SK-N-SH (cell line): ENCODE data around the gene PNPLA2. TPM values are rescaled to one million over a fixed set of nuclear protein-coding genes. Genes with fewer than 3 reads are reported as not detected.

Experiments used
- CTCF ChIA-PET: fragments of 300-600, 350-600 bp; formaldehyde crosslinking; extraction: SDS; loops from one replicate; lab custom pipeline; 2021; lab: Yijun Ruan, JAX
- POLR2A ChIA-PET: fragments of 350-600 bp; sonication (Branson Sonifier 250); formaldehyde crosslinking; extraction: SDS; loops from one replicate; lab custom pipeline; 2020; ENCODE audit warnings: antibody characterized with exemption, inconsistent platforms; lab: Yijun Ruan, JAX
- DNase-seq: peaks from one replicate; pipeline ENCODE4 v3.0.0; 2012
- H2AFZ ChIP-seq: fragments of 200-600 bp; sonication (generic); 2 replicates; pipeline ENCODE4 v1.8.1; 2016; ENCODE audit warnings: antibody characterized with exemption, mild to moderate bottlenecking, low read depth
- H3F3A ChIP-seq: fragments of 200-600 bp; sonication (generic); replicated peaks from 2 replicates; pipeline ENCODE3; 2016; ENCODE audit warnings: antibody characterized with exemption, mild to moderate bottlenecking; ENCODE audit not compliant: insufficient read depth
- H3K27ac ChIP-seq, 2 experiments: fragments of 200-500 bp in 1 of 2; fragments of 200-600 bp in 1 of 2; sonication (Bioruptor generic) in 1 of 2; sonication (generic), shearing (Covaris generic) in 1 of 2; 2 replicates each; pipeline versions ENCODE4 v1.5.1 to v1.6.1; 2014 to 2016; ENCODE audit warnings: low read depth in 2 of 2, inconsistent platforms in 1 of 2, low read length in 1 of 2, mild to moderate bottlenecking in 1 of 2, mixed read lengths in 1 of 2
- H3K27me3 ChIP-seq: fragments of 200-600 bp; sonication (generic), shearing (Covaris generic); 2 replicates; pipeline ENCODE4 v1.6.1; 2016; ENCODE audit warnings: mixed run types; ENCODE audit not compliant: insufficient read depth
- H3K36me3 ChIP-seq, 2 experiments: fragments of 200-500 bp in 1 of 2; fragments of 200-600 bp in 1 of 2; sonication (Bioruptor generic) in 1 of 2; sonication (generic) in 1 of 2; replicated peaks in 1 of 2; 2 replicates each; pipeline versions ENCODE3 to v1.5.1; 2014 to 2016; ENCODE audit warnings: low read length in 1 of 2, mild to moderate bottlenecking in 1 of 2; ENCODE audit not compliant: insufficient read depth in 2 of 2, control insufficient read depth in 1 of 2
- H3K4me1 ChIP-seq, 2 experiments: fragments of 200-500 bp in 1 of 2; fragments of 200-600 bp in 1 of 2; sonication (Bioruptor generic) in 1 of 2; sonication (generic), shearing (Covaris generic) in 1 of 2; 2 replicates each; pipeline versions ENCODE4 v1.5.1 to v1.6.1; 2014 to 2016; ENCODE audit warnings: low read depth in 1 of 2, low read length in 1 of 2, mixed run types in 1 of 2; ENCODE audit not compliant: insufficient read depth in 2 of 2, control insufficient read depth in 1 of 2
- H3K4me2 ChIP-seq: fragments of 200-600 bp; sonication (generic), shearing (Covaris generic); 2 replicates; pipeline ENCODE4 v1.6.1; 2017; ENCODE audit warnings: mixed run types
- H3K4me3 ChIP-seq, 2 experiments: fragments of 200-500 bp in 1 of 2; fragments of 200-600 bp in 1 of 2; sonication (Bioruptor generic) in 1 of 2; sonication (generic), shearing (Covaris generic) in 1 of 2; 2 replicates each; pipeline versions ENCODE4 v1.5.1 to v1.8.1; 2014 to 2016; ENCODE audit warnings: low read depth in 2 of 2, inconsistent platforms in 1 of 2, low read length in 1 of 2, mild to moderate bottlenecking in 1 of 2, mixed read lengths in 1 of 2, moderate library complexity in 1 of 2
- H3K79me2 ChIP-seq: fragments of 200-600 bp; sonication (generic); 2 replicates; pipeline ENCODE4 v1.8.1; 2017; ENCODE audit warnings: mild to moderate bottlenecking; ENCODE audit not compliant: insufficient read depth
- H3K9ac ChIP-seq: fragments of 200-600 bp; sonication (generic); 2 replicates; pipeline ENCODE4 v1.6.1; 2017; ENCODE audit warnings: mixed run types
- H3K9me2 ChIP-seq: fragments of 200-600 bp; sonication (generic); 2 replicates; pipeline ENCODE4 v1.6.1; 2017; ENCODE audit warnings: mixed run types
- H3K9me3 ChIP-seq: fragments of 200-600 bp; sonication (generic); 2 replicates; pipeline ENCODE4 v1.6.1; 2017; ENCODE audit warnings: mixed run types, mild to moderate bottlenecking, moderate library complexity
- H4K20me1 ChIP-seq: fragments of 200-600 bp; sonication (generic); 2 replicates; pipeline ENCODE4 v1.6.1; 2017; ENCODE audit warnings: mild to moderate bottlenecking, mixed run types; ENCODE audit not compliant: insufficient read depth
- CHD2 ChIP-seq: fragments of 150-350 bp; IDR thresholded peaks from 2 replicates; pipeline ENCODE4 v1.6.1; 2018; ENCODE audit warnings: low read length; ENCODE audit not compliant: partially characterized antibody
- EP300 ChIP-seq, 2 experiments: IDR thresholded peaks; 2 replicates each; pipeline versions ENCODE4 v1.4.0 to v1.6.1; 2012; ENCODE audit warnings: borderline replicate concordance in 1 of 2, low read depth in 1 of 2, low read length in 1 of 2
- FOSL2 ChIP-seq: IDR thresholded peaks from 2 replicates; pipeline ENCODE4 v1.4.0; 2012; ENCODE audit warnings: low read depth, mild to moderate bottlenecking, moderate library complexity, borderline replicate concordance
- FOXJ3 ChIP-seq: sonication (generic); formaldehyde crosslinking; IDR thresholded peaks from 2 replicates; pipeline ENCODE4 v1.5.1; 2020; ENCODE audit warnings: mild to moderate bottlenecking, missing genetic modification reagents
- GABPA ChIP-seq: IDR thresholded peaks from 2 replicates; pipeline ENCODE4 v1.4.0; 2012; ENCODE audit warnings: low read depth, mild to moderate bottlenecking
- IRF3 ChIP-seq: fragments of 150-350 bp; IDR thresholded peaks from 2 replicates; pipeline ENCODE4 v1.6.1; 2016; ENCODE audit warnings: mild to moderate bottlenecking, low read depth, low read length
- MEF2A ChIP-seq: IDR thresholded peaks from 2 replicates; pipeline ENCODE4 v1.4.0; 2012; ENCODE audit warnings: low read depth, borderline replicate concordance
- NFIC ChIP-seq: IDR thresholded peaks from 2 replicates; pipeline ENCODE4 v1.4.0; 2012; ENCODE audit warnings: borderline replicate concordance
- NRF1 ChIP-seq: IDR thresholded peaks from 2 replicates; pipeline ENCODE4 v1.6.1; 2012; ENCODE audit warnings: low read depth, mild to moderate bottlenecking, low read length
- RCOR1 ChIP-seq: fragments of 150-350 bp; IDR thresholded peaks from 2 replicates; pipeline ENCODE4 v1.6.1; 2017; ENCODE audit warnings: antibody characterized with exemption, low read length
- RXRA ChIP-seq: IDR thresholded peaks from 2 replicates; pipeline ENCODE4 v1.4.0; 2012; ENCODE audit warnings: low read depth, mild to moderate bottlenecking, borderline replicate concordance
- SIN3A ChIP-seq: IDR thresholded peaks from 2 replicates; pipeline ENCODE4 v1.6.1; 2012; ENCODE audit warnings: low read depth, mild to moderate bottlenecking, low read length, moderate library complexity, borderline replicate concordance
- SMC3 ChIP-seq: IDR thresholded peaks from 2 replicates; pipeline ENCODE4 v1.6.1; 2012; ENCODE audit warnings: low read depth, low read length, improper control_type of control experiment
- USF2 ChIP-seq: fragments of 150-350 bp; IDR thresholded peaks from 2 replicates; pipeline ENCODE4 v1.6.1; 2017; ENCODE audit warnings: antibody characterized with exemption, low read length, low read depth, borderline replicate concordance
- ZBTB33 ChIP-seq: IDR thresholded peaks from 2 replicates; pipeline ENCODE4 v1.4.0; 2012; ENCODE audit warnings: low read depth, borderline replicate concordance
- WGBS: methylation state at CpG from one replicate; pipeline ENCODE4 v1.1.6; 2017; ENCODE audit warnings: low lambda C conversion rate; 5-methylcytosine and 5-hydroxymethylcytosine counted together
- polyA plus RNA-seq, 3 experiments: library from polyadenylated mRNA; depleted of rRNA; stranded (reverse); fragments of >200 nt; gene quantifications; 2 replicates each; pipeline ENCODE4 v1.2.3, GENCODE V29; 2012
- TF ChIP-seq, protein P1 (sequence below): IDR thresholded peaks from 2 replicates; pipeline ENCODE4 v1.4.0; 2012; ENCODE audit warnings: low read depth
- TF ChIP-seq, protein P2 (sequence below): IDR thresholded peaks from 2 replicates; pipeline ENCODE4; 2012

The PNPLA2 gene
- polyA plus RNA-seq, 1 of the 3 experiments (the other 2 are of a cell fraction): 60.3 TPM

DNA sequence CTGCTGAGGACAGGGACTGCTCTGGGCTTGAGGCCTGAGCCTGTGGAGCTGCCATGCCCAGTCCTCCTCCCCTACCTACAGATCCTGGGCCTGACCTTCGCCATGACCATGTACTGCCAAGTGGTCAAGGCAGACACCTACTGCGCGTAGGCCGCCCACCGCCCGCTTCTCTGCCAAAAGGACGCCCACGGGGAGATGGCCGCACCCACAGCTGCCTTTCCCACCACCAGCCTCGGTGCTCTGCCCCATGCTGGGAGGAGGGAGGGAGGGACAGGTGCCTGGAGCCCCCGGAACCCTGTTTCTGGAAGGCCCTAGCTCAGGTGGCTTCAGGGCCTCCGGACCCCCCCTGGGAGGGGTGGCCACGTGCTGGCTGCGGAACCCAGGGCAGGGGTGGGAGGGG is 47.8 kb downstream of the PNPLA2 start:
- H3F3A ChIP-seq: peaks cover 3% of the 10 kb centered on the region
- H3K9ac ChIP-seq: no peak overlapping the region
- no peaks in the 10 kb centered on the region for H3K79me2 ChIP-seq
- TF ChIP-seq SIN3A (no peak), IRF3 (no peak), MEF2A (no peak), RXRA (no peak), NRF1 (no peak)
- H3K4me3 ChIP-seq: no peak overlapping the region
- POLR2A ChIA-PET: interaction anchor here (1.0 kb wide), 1 partner anchor 28 kb away, joined by 3 read pairs; no protein-coding TSS in a partner anchor
- H3K4me2 ChIP-seq: no peak overlapping the region
- H2AFZ ChIP-seq: no peak overlapping the region
- 88% methylated on average over 7 of the region's 14 CpGs for whole genome bisulfite sequencing
- no peaks in the 10 kb centered on the region for H3K27me3 ChIP-seq
- H3K27ac ChIP-seq: no peak overlapping the region
- no peaks in the 10 kb centered on the region for H3K9me3 ChIP-seq
- DNase-seq: no peak
- peaks cover 0 to 24% of the 10 kb centered on the region in 2 experiments for H3K36me3 ChIP-seq
- no peaks in the 10 kb centered on the region for H3K9me2 ChIP-seq
- peaks cover 0 to 20% of the 10 kb centered on the region in 2 experiments; a peak in 1 of 4 replicates for H3K4me1 ChIP-seq
- H4K20me1 ChIP-seq: peaks cover 14% of the 10 kb centered on the region; the same call in 1 of the 2 replicates
- CTCF ChIA-PET: interaction anchor here (1.3 to 1.4 kb wide), 4 partner anchors 9 to 185 kb away, joined by 3 to 4 read pairs (median 4); no protein-coding TSS in a partner anchor

DNA sequence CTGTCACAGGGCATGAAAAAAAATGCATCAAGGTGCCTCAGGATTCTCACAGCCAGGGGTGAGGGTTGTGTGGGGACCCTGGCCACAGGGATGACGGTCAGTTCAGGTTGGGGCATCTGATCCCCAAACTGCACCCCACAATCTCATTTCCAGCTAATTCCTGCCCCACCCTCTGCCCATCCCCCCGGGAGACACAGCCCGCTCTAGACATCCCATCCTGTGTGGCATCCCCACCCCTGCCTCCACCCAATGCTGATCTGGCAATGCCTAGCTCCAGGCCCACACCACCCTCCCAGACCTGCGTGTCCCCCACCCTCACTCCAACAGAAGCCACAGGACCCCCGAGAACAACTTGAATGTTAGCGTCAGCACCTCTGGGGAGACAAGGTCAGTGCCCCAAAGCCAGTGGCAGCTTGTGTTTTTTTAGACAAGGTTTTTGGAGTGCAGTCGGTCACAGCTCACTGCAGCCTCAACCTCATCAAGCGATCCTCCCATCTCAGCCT is 49.2 kb downstream of the PNPLA2 start:
- Histone ChIP-seq H3F3A (peaks cover 3% of the 10 kb centered on the region), H3K4me1 (peaks cover 0 to 9% of the 10 kb centered on the region in 2 experiments; a peak in 1 of 4 replicates), H2AFZ (no peak overlapping the region), H3K79me2 (no peaks in the 10 kb centered on the region), H3K27me3 (no peaks in the 10 kb centered on the region), H4K20me1 (peaks cover 10% of the 10 kb centered on the region; the same call in 1 of the 2 replicates), H3K36me3 (peaks cover 0 to 21% of the 10 kb centered on the region in 2 experiments), H3K9me2 (no peaks in the 10 kb centered on the region), H3K27ac (no peak overlapping the region), H3K9ac (no peak overlapping the region), H3K4me2 (no peak overlapping the region), H3K9me3 (no peaks in the 10 kb centered on the region), H3K4me3 (no peak overlapping the region)
- DNase-seq: no peak
- TF ChIP-seq, protein P1, sequence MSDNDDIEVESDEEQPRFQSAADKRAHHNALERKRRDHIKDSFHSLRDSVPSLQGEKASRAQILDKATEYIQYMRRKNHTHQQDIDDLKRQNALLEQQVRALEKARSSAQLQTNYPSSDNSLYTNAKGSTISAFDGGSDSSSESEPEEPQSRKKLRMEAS: no peak
- TF ChIP-seq RCOR1 (no peak), RXRA (no peak), ZBTB33 (no peak), FOXJ3 (CRISPR knock-in tag) (no peak), SMC3 (no peak), MEF2A (no peak), EP300 (IDR thresholded peaks at IDR 0.05; ENCODE audit: borderline replicate concordance in 1 of 2, low read depth in 1 of 2, low read length in 1 of 2) (no peak), CHD2 (no peak), NFIC (no peak), NRF1 (no peak), GABPA (no peak), USF2 (no peak), FOSL2 (no peak)
- TF ChIP-seq, protein P2, sequence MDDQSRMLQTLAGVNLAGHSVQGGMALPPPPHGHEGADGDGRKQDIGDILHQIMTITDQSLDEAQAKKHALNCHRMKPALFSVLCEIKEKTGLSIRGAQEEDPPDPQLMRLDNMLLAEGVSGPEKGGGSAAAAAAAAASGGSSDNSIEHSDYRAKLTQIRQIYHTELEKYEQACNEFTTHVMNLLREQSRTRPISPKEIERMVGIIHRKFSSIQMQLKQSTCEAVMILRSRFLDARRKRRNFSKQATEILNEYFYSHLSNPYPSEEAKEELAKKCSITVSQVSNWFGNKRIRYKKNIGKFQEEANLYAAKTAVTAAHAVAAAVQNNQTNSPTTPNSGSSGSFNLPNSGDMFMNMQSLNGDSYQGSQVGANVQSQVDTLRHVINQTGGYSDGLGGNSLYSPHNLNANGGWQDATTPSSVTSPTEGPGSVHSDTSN: no peak
- CTCF ChIA-PET: interaction anchor here (0.9 to 1.3 kb wide), 2 partner anchors 20 to 183 kb away, joined by 3 read pairs; no protein-coding TSS in a partner anchor
- POLR2A ChIA-PET: no interaction called here
- 96% methylated on average over 6 of the region's 8 CpGs for WGBS
